CD14-positive monocyte (primary cell): Measurements from ENCODE around the gene KRIT1. TPM values are rescaled to one million over a fixed set of nuclear protein-coding genes. Genes with fewer than 3 reads are reported as not detected.

Experiments
- DNase-seq, 3 donors: peaks; one replicate each; pipeline ENCODE4 v3.0.0-alpha.2; 2011 to 2022
- H2AFZ ChIP-seq: 2 replicates; pipeline ENCODE4 v1.6.0; 2012; ENCODE audit warnings: mild to moderate bottlenecking, low read depth, low read length, inconsistent platforms; ENCODE audit not compliant: insufficient read depth, poor library complexity, severe bottlenecking
- H3K27ac ChIP-seq, 2 donors: 1 replicate in 1 of 2; 2 replicates in 1 of 2; pipeline ENCODE4 v1.5.1; 2012 to 2013; ENCODE audit warnings: low read length in 2 of 2, control low read depth in 1 of 2, inconsistent platforms in 1 of 2, low read depth in 1 of 2, mild to moderate bottlenecking in 1 of 2
- H3K27me3 ChIP-seq, 2 donors: one replicate each; pipeline versions ENCODE4 v1.6.0 to v1.6.1; 2011 to 2013; ENCODE audit warnings: low read length in 2 of 2; ENCODE audit not compliant: control insufficient read depth in 2 of 2, insufficient read depth in 2 of 2
- H3K36me3 ChIP-seq, 2 donors: replicated peaks in 1 of 2; 1 replicate in 1 of 2; 2 replicates in 1 of 2; pipeline versions ENCODE4 v1.5.1 to v1.6.1; 2012 to 2013; ENCODE audit warnings: low read length in 2 of 2, control low read depth in 1 of 2, inconsistent platforms in 1 of 2, mild to moderate bottlenecking in 1 of 2; ENCODE audit not compliant: insufficient read depth in 2 of 2, control insufficient read depth in 1 of 2
- H3K4me1 ChIP-seq, 2 donors: 1 replicate in 1 of 2; 2 replicates in 1 of 2; pipeline versions ENCODE4 v1.5.1 to v1.6.1; 2012 to 2013; ENCODE audit warnings: low read length in 2 of 2, control low read depth in 1 of 2, inconsistent platforms in 1 of 2, mild to moderate bottlenecking in 1 of 2, moderate library complexity in 1 of 2; ENCODE audit not compliant: insufficient read depth in 2 of 2, control insufficient read depth in 1 of 2
- H3K4me2 ChIP-seq: replicated peaks from 2 replicates; pipeline ENCODE3; 2012; ENCODE audit warnings: low read length, moderate library complexity, mild to moderate bottlenecking; ENCODE audit not compliant: poor library complexity, severe bottlenecking; ENCODE audit errors: extremely low read depth
- H3K4me3 ChIP-seq, 3 experiments: fragments of 200-600 bp in 1 of 3; sonication (generic) in 1 of 3; replicated peaks in 1 of 3; 1 replicate in 2 of 3; 2 replicates in 1 of 3; pipeline ENCODE4 v1.5.1; 2011 to 2013; ENCODE audit warnings: low read length in 3 of 3, mild to moderate bottlenecking in 3 of 3, control low read depth in 2 of 3, low read depth in 2 of 3, inconsistent platforms in 1 of 3, moderate library complexity in 1 of 3
- H3K79me2 ChIP-seq: 2 replicates; pipeline ENCODE4 v1.6.0; 2012; ENCODE audit warnings: mild to moderate bottlenecking, control low read depth, inconsistent platforms, low read length, moderate library complexity; ENCODE audit not compliant: insufficient read depth
- H3K9ac ChIP-seq: 2 replicates; pipeline ENCODE4 v1.6.0; 2017; ENCODE audit warnings: low read length, mild to moderate bottlenecking; ENCODE audit not compliant: insufficient read depth, poor library complexity, severe bottlenecking
- H3K9me3 ChIP-seq, 2 donors: replicated peaks in 1 of 2; 1 replicate in 1 of 2; 2 replicates in 1 of 2; pipeline versions ENCODE4 v1.5.1 to v1.6.1; 2012 to 2013; ENCODE audit warnings: low read length in 2 of 2, control low read depth in 1 of 2; ENCODE audit not compliant: control insufficient read depth in 1 of 2, insufficient read depth in 1 of 2
- H4K20me1 ChIP-seq: 2 replicates; pipeline ENCODE4 v1.6.0; 2012; ENCODE audit warnings: mild to moderate bottlenecking, low read length, control low read depth, moderate library complexity; ENCODE audit not compliant: insufficient read depth
- H3K27ac Mint-ChIP-seq, 7 donors: one replicate each; pipeline ENCODE4 v1.8.0; 2020; ENCODE audit warnings: mild to moderate bottlenecking in 7 of 7, mixed read lengths in 7 of 7, moderate library complexity in 6 of 7, inconsistent platforms in 2 of 7
- H3K27me3 Mint-ChIP-seq, 3 donors: one replicate each; pipeline ENCODE4 v1.8.0; 2021 to 2022; ENCODE audit warnings: low read depth in 3 of 3, mild to moderate bottlenecking in 3 of 3, mixed read lengths in 3 of 3, moderate library complexity in 3 of 3, inconsistent platforms in 1 of 3
- H3K36me3 Mint-ChIP-seq, 2 donors: one replicate each; pipeline ENCODE4 v1.8.0; 2020; ENCODE audit warnings: mixed read lengths in 2 of 2, inconsistent platforms in 1 of 2, mild to moderate bottlenecking in 1 of 2
- H3K4me1 Mint-ChIP-seq: one replicate; pipeline ENCODE4 v1.8.0; 2020; ENCODE audit warnings: mild to moderate bottlenecking, mixed read lengths
- H3K4me3 Mint-ChIP-seq, 2 donors: one replicate each; pipeline ENCODE4 v1.8.0; 2020; ENCODE audit warnings: mild to moderate bottlenecking in 2 of 2, mixed read lengths in 2 of 2, moderate library complexity in 1 of 2
- H3K9me3 Mint-ChIP-seq, 7 donors: one replicate each; pipeline ENCODE4 v1.8.0; 2020 to 2022; ENCODE audit warnings: mixed read lengths in 7 of 7, mild to moderate bottlenecking in 6 of 7, moderate library complexity in 6 of 7, inconsistent platforms in 2 of 7
- whole genome bisulfite sequencing: methylation state at CpG from one replicate; pipeline ENCODE4 v1.1.5; 2013; ENCODE audit warnings: missing lambda C conversion rate; ENCODE audit not compliant: insufficient coverage; 5-methylcytosine and 5-hydroxymethylcytosine counted together
- intact Hi-C, 2 donors: fragments of 100-400 bp; cut with micrococcal nuclease; formaldehyde crosslinking; loops; one replicate each; pipeline versions ENCODE4 v1.15.0 to v1.15.1; 2023
- polyA plus RNA-seq, 3 donors: library from polyadenylated mRNA; depleted of rRNA in 1 of 3; unstranded in 2 of 3; stranded (reverse) in 1 of 3; fragments of 300-500 nt in 2 of 3; fragments of >200 nt in 1 of 3; fragmentation: Illumina TruSeq in 2 of 3; gene quantifications; 1 replicate in 2 of 3; 2 replicates in 1 of 3; pipeline ENCODE4 v1.2.3, GENCODE V29; 2012 to 2021
- TF ChIP-seq, protein P1 (sequence below): fragments of 200-600 bp; IDR thresholded peaks from one replicate; pipeline ENCODE4 v1.8.0; 2022; ENCODE audit warnings: antibody characterized with exemption, mild to moderate bottlenecking

KRIT1 gene
- polyA plus RNA-seq, 3 donors = 4.7 to 28.8 (median 6.8) TPM

DNA sequence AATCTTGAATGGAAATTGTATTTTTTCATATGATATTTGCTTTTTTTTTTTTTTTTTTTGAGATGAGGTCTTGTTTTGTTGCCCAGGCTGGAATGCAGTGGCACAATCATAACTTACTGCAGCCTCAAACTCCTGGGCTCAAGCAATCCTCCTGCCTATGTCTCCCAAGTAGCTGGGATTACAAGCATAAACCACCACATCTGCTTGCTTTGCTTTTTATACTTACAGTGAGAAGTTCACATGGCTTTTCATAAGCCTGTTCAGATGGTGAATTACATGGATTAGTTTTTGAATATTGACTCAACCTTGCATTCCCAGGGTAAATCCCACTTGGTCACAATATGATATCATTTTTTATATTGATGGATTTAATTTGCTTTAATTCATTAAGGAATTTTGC, 88.7 kb downstream of the KRIT1 start:
- no peaks in the 10 kb centered on the region for H3K27me3 ChIP-seq
- no peak overlapping the region for H3K27ac ChIP-seq
- H3K4me3 ChIP-seq = no peak overlapping the region
- intact Hi-C loops = no loop called here
- no peaks in the 10 kb centered on the region for H3K36me3 ChIP-seq
- Mint-ChIP-seq H3K9me3 (no peaks in the 10 kb centered on the region), H3K27me3 (peaks cover 1 to 5% (median 2%) of the 10 kb centered on the region in 3 donors), H3K36me3 (no peaks in the 10 kb centered on the region), H3K4me3 (no peak overlapping the region), H3K27ac (no peak overlapping the region), H3K4me1 (no peaks in the 10 kb centered on the region)
- H3K4me2 ChIP-seq = no peak overlapping the region
- no peak for DNase-seq
- TF ChIP-seq, protein P1, sequence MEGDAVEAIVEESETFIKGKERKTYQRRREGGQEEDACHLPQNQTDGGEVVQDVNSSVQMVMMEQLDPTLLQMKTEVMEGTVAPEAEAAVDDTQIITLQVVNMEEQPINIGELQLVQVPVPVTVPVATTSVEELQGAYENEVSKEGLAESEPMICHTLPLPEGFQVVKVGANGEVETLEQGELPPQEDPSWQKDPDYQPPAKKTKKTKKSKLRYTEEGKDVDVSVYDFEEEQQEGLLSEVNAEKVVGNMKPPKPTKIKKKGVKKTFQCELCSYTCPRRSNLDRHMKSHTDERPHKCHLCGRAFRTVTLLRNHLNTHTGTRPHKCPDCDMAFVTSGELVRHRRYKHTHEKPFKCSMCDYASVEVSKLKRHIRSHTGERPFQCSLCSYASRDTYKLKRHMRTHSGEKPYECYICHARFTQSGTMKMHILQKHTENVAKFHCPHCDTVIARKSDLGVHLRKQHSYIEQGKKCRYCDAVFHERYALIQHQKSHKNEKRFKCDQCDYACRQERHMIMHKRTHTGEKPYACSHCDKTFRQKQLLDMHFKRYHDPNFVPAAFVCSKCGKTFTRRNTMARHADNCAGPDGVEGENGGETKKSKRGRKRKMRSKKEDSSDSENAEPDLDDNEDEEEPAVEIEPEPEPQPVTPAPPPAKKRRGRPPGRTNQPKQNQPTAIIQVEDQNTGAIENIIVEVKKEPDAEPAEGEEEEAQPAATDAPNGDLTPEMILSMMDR = no peak
- H3K4me1 ChIP-seq = no peaks in the 10 kb centered on the region
- no peaks in the 10 kb centered on the region for H3K79me2 ChIP-seq
- H2AFZ ChIP-seq = no peak overlapping the region
- H4K20me1 ChIP-seq = no peaks in the 10 kb centered on the region
- no peak overlapping the region for H3K9ac ChIP-seq
- H3K9me3 ChIP-seq = no peaks in the 10 kb centered on the region

DNA sequence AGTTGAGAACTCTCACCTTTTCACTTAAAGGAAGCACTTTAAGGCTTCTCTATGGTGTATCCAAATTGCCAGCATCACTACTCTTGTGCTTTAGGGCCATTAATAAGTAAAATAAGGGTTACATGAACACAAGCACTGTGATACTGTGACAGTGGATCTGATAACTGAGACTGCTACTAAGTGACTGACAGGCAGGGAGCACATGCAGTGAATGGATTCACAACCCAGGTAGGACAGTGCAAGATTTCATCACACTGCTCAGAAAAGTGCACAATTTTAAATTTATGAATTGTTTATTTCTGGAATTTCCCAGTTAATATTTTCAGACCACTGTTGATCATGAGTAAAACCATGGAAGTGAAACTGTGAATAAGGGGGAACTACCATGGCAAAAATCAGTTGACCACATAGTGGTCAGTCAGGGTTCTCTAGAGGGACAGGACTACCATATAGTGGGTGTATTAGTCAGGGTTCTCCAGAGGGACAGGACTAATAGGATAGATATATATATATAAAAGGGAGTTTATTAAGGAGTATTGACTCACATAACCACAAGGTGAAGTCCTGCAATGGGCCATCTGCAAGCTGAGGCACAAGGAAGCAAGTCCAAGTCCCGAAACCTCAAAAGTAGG, 90.5 kb downstream of the KRIT1 start:
- Mint-ChIP-seq H3K36me3 (no peaks in the 10 kb centered on the region), H3K4me3 (no peak overlapping the region), H3K27ac (no peak overlapping the region), H3K27me3 (peaks cover 0 to 2% (median 1%) of the 10 kb centered on the region in 3 donors), H3K4me1 (no peaks in the 10 kb centered on the region), H3K9me3 (no peaks in the 10 kb centered on the region)
- TF ChIP-seq, protein P1 = no peak
- H4K20me1 ChIP-seq = no peaks in the 10 kb centered on the region
- H3K4me1 ChIP-seq = no peaks in the 10 kb centered on the region
- DNase-seq = peak in 1 of 3 donors; percentile 34
- no peak overlapping the region for H3K4me2 ChIP-seq
- WGBS = 100% methylated on average over 1 of the region's 1 CpG
- no peak overlapping the region for H3K4me3 ChIP-seq
- H3K27ac ChIP-seq = no peak overlapping the region
- H3K79me2 ChIP-seq = no peaks in the 10 kb centered on the region
- H3K9ac ChIP-seq = no peak overlapping the region
- no peaks in the 10 kb centered on the region for H3K36me3 ChIP-seq
- intact Hi-C loops = no loop called here
- no peaks in the 10 kb centered on the region for H3K27me3 ChIP-seq
- H2AFZ ChIP-seq = no peak overlapping the region
- H3K9me3 ChIP-seq = no peaks in the 10 kb centered on the region
